ENCODE measurements around the gene TOR1B. TPM values are rescaled to one million over a fixed set of nuclear protein-coding genes. Genes with fewer than 3 reads are reported as not detected.

Gene TOR1B
- total RNA-seq, 4 donors from 2014 or later: 17.0 to 31.0 (median 22.7) TPM

GRCh38 chr9:129851821-129852220 lies 48.8 kb downstream of the TOR1B start:
- no peak for DNase-seq (ENCODE audit: low spot score in 2 of 2)
- intact Hi-C loops (cut with DNase I; ENCODE audit: low total_unique reads): no loop called here
- TF ChIP-seq CTCF (IDR thresholded peaks at IDR 0.05) (no peak), POLR2A (IDR thresholded peaks at IDR 0.05) (no peak)
- no peak overlapping the region for H3K4me3 ChIP-seq (ENCODE audit: low read depth, poor library complexity, severe bottlenecking)
- WGBS, 2 donors: 85 to 86% methylated on average over 5 of the region's 5 CpGs

GRCh38 chr9:129852579-129852978 lies 49.6 kb downstream of the TOR1B start:
- no peak for TF ChIP-seq POLR2A (IDR thresholded peaks at IDR 0.05)
- no peak for TF ChIP-seq CTCF (IDR thresholded peaks at IDR 0.05)
- no peak overlapping the region for H3K4me3 ChIP-seq (ENCODE audit: low read depth, poor library complexity, severe bottlenecking)
- intact Hi-C loops (cut with DNase I; ENCODE audit: low total_unique reads): no loop called here
- 65 to 67% methylated on average over 5 of the region's 5 CpGs for WGBS, 2 donors
- DNase-seq (ENCODE audit: low spot score in 2 of 2): no peak

GRCh38 chr9:129853614-129854013 lies 50.6 kb downstream of the TOR1B start:
- H3K4me3 ChIP-seq (ENCODE audit: low read depth, poor library complexity, severe bottlenecking): no peak overlapping the region
- TF ChIP-seq POLR2A (IDR thresholded peaks at IDR 0.05): no peak
- no peak for TF ChIP-seq CTCF (IDR thresholded peaks at IDR 0.05)
- intact Hi-C loops (cut with DNase I; ENCODE audit: low total_unique reads): no loop called here
- no peak for DNase-seq (ENCODE audit: low spot score in 2 of 2)
- WGBS, 2 donors: 48 to 57% methylated on average over 3 of the region's 3 CpGs

GRCh38 chr9:129854588-129855110 lies 51.7 kb downstream of the TOR1B start:
- 91 to 92% methylated on average over 4 of the region's 4 CpGs for WGBS, 2 donors
- H3K4me3 ChIP-seq (ENCODE audit: low read depth, poor library complexity, severe bottlenecking): no peak overlapping the region
- TF ChIP-seq POLR2A (IDR thresholded peaks at IDR 0.05) (no peak), CTCF (IDR thresholded peaks at IDR 0.05) (no peak)
- intact Hi-C loops (cut with DNase I; ENCODE audit: low total_unique reads): no loop called here
- DNase-seq (ENCODE audit: low spot score in 2 of 2): no peak

- WGBS, 2 donors: 89 to 96% methylated on average over 7 of the region's 7 CpGs
- intact Hi-C loops (cut with DNase I; ENCODE audit: low total_unique reads): no loop called here
- no peak for DNase-seq (ENCODE audit: low spot score in 2 of 2)
- TF ChIP-seq CTCF (IDR thresholded peaks at IDR 0.05) (no peak), POLR2A (IDR thresholded peaks at IDR 0.05) (no peak)
- no peak overlapping the region for H3K4me3 ChIP-seq (ENCODE audit: low read depth, poor library complexity, severe bottlenecking)
These were observed 54.2 kb downstream of the TOR1B start for GRCh38 chr9:129857207-129857606.

All from lower leg skin (tissue), 4 donors.